GM21717 (cell line): ENCODE results near the gene OXGR1.

Experiments
- ATAC-seq: cut with Tn5 transposase; IDR thresholded peaks from one replicate; pipeline ENCODE4 v1.9.1; 2021; ENCODE audit warnings: mild to moderate bottlenecking, moderate library complexity; ENCODE audit not compliant: unreplicated experiment

OXGR1 gene

GRCh38 chr13:96963786-96964475, 30.3 kb downstream of the OXGR1 start:
- no peak for ATAC-seq

- no peak for ATAC-seq
Measured at GRCh38 chr13:96960379-96960778, 33.9 kb downstream of the OXGR1 start.

GRCh38 chr13:96958286-96958891, 35.9 kb downstream of the OXGR1 start:
- no peak for ATAC-seq

GRCh38 chr13:96952595-96952994, 41.7 kb downstream of the OXGR1 start:
- ATAC-seq: no peak

GRCh38 chr13:96948127-96948526, 46.1 kb downstream of the OXGR1 start:
- ATAC-seq: no peak

- ATAC-seq: no peak
Measured at GRCh38 chr13:96947343-96947910, 46.8 kb downstream of the OXGR1 start.

- no peak for ATAC-seq
Measured at GRCh38 chr13:96946709-96947311, 47.5 kb downstream of the OXGR1 start.

- no peak for ATAC-seq
Measured at GRCh38 chr13:96940961-96941360, 53.3 kb downstream of the OXGR1 start.

- no peak for ATAC-seq
Measured at GRCh38 chr13:96935901-96936300, 58.4 kb downstream of the OXGR1 start.
